CD8-positive, alpha-beta memory T cell (primary cell): Measurements from ENCODE around the gene OTOGL. TPM values are rescaled to one million over a fixed set of nuclear protein-coding genes. Genes with fewer than 3 reads are reported as not detected.
A peak's percentile ranks its signal among the peaks of the same experiment; 100 is the strongest.
"Not testable (repeated sequence)": the region's sequence is repeated elsewhere in the genome, so short reads cannot be mapped to it uniquely, and the experiment has no call there.

ENCODE experiments used
- CTCF ChIA-PET: fragments of 350-600 bp; sonication (Branson Sonifier 250); formaldehyde crosslinking; loops from one replicate; lab custom pipeline; 2021; ENCODE audit warnings: antibody characterized with exemption; lab: Charles Lee
- POLR2A ChIA-PET: fragments of 350-600 bp; sonication (Branson Sonifier 250); formaldehyde crosslinking; loops from one replicate; lab custom pipeline; 2021; ENCODE audit warnings: antibody characterized with exemption; lab: Charles Lee
- DNase-seq, 5 donors: peaks; one replicate each; pipeline versions ENCODE4 v3.0.0 to v3.0.0-alpha.2; 2020 to 2022; ENCODE audit warnings: mixed read lengths in 1 of 5
- H3K27ac ChIP-seq: one replicate; pipeline ENCODE4 v1.7.0; 2013; ENCODE audit warnings: low read depth, mild to moderate bottlenecking, low read length, moderate library complexity
- H3K27me3 ChIP-seq: 2 replicates; pipeline ENCODE4 v1.7.0; 2013; ENCODE audit warnings: low read length, mild to moderate bottlenecking; ENCODE audit not compliant: insufficient read depth, poor library complexity, severe bottlenecking
- H3K36me3 ChIP-seq: 2 replicates; pipeline ENCODE4 v1.7.0; 2013; ENCODE audit warnings: mild to moderate bottlenecking, low read length, moderate library complexity; ENCODE audit not compliant: insufficient read depth
- H3K4me1 ChIP-seq: 2 replicates; pipeline ENCODE4 v1.7.0; 2013; ENCODE audit warnings: mild to moderate bottlenecking, low read length, moderate library complexity; ENCODE audit not compliant: insufficient read depth
- H3K4me3 ChIP-seq: 2 replicates; pipeline ENCODE4 v1.7.0; 2013; ENCODE audit warnings: mild to moderate bottlenecking, low read length
- H3K9me3 ChIP-seq: 2 replicates; pipeline ENCODE4 v1.7.0; 2013; ENCODE audit warnings: mild to moderate bottlenecking, low read length
- H3K27ac Mint-ChIP-seq, 8 donors: one replicate each; pipeline ENCODE4 v1.8.0; 2020 to 2021; ENCODE audit warnings: mixed read lengths in 8 of 8, mild to moderate bottlenecking in 6 of 8, inconsistent platforms in 3 of 8, moderate library complexity in 3 of 8
- H3K27me3 Mint-ChIP-seq, 2 donors: one replicate each; pipeline ENCODE4 v1.8.0; 2020 to 2021; ENCODE audit warnings: mixed read lengths in 2 of 2, mild to moderate bottlenecking in 1 of 2, moderate library complexity in 1 of 2
- H3K36me3 Mint-ChIP-seq, 3 donors: one replicate each; pipeline ENCODE4 v1.8.0; 2020 to 2021; ENCODE audit warnings: mixed read lengths in 3 of 3, inconsistent platforms in 1 of 3, mild to moderate bottlenecking in 1 of 3
- H3K4me1 Mint-ChIP-seq, 3 donors: one replicate each; pipeline ENCODE4 v1.8.0; 2020 to 2021; ENCODE audit warnings: mixed read lengths in 3 of 3, inconsistent platforms in 1 of 3, mild to moderate bottlenecking in 1 of 3
- H3K4me3 Mint-ChIP-seq, 7 donors: one replicate each; pipeline ENCODE4 v1.8.0; 2020 to 2021; ENCODE audit warnings: mixed read lengths in 7 of 7, mild to moderate bottlenecking in 6 of 7, moderate library complexity in 4 of 7, inconsistent platforms in 2 of 7
- H3K9me3 Mint-ChIP-seq, 5 donors: one replicate each; pipeline ENCODE4 v1.8.0; 2020 to 2022; ENCODE audit warnings: mixed read lengths in 5 of 5, mild to moderate bottlenecking in 3 of 5, moderate library complexity in 2 of 5, inconsistent platforms in 1 of 5
- polyA plus RNA-seq: library from polyadenylated mRNA; unstranded; fragments of 300-500 nt; fragmentation: Illumina TruSeq; gene quantifications from one replicate; pipeline ENCODE4 v1.2.3, GENCODE V29; 2021
- total RNA-seq, 2 experiments: library from RNA; stranded (reverse); gene quantifications; one replicate each; pipeline ENCODE4 v1.2.3, GENCODE V29; 2021

The OTOGL gene
- total and polyA plus RNA-seq, 3 experiments from 2014 or later, result not detected

DNA sequence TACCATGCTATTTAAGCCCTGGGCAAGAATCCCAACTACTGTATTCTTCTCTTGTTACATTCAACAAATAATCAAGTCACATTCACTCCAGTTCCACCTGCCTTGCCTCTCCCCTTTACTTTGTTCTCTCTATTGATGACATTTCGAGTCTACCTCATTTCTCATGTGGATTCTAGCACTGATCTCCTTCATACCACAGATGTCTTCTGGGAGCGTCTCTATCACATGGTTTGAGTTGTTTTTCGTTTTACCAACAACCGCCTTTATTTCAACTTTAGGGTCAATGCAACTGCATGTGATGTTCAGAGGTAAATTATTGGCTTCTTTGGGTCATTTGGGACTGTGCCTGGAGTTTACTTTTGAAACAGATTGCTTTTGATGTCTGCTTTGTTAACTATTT is 40.7 kb downstream of the OTOGL start:
- ChIA-PET CTCF (no interaction called here), POLR2A (no interaction called here)
- no peaks in the 10 kb centered on the region for H3K36me3 Mint-ChIP-seq

DNA sequence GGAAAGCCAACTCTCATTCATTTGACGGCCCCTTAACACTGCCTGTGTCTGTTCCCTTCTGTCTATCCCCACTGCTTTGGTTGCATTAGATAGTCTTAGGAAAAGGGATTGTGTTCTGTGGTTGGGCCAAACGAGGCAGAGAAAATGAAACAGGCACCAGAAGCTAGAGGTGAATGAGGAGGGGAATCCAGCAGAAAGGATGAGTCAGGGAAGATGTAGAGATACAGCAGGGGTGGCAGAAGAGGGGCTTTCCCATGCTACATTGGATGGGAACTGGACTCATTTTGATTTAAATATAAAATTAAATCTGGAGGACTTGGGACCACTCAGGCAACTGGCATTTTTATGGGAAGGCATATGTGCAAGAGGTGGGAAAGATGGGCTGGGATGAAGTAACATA is 43.3 kb downstream of the OTOGL start:
- Histone ChIP-seq H3K36me3 (no peaks in the 10 kb centered on the region), H3K4me3 (no peak overlapping the region), H3K27ac (no peak overlapping the region), H3K4me1 (no peaks in the 10 kb centered on the region), H3K27me3 (no peaks in the 10 kb centered on the region), H3K9me3 (no peaks in the 10 kb centered on the region)
- Mint-ChIP-seq H3K36me3 (no peaks in the 10 kb centered on the region), H3K27me3 (peaks cover 5 to 6% of the 10 kb centered on the region in 2 donors), H3K9me3 (no peaks in the 10 kb centered on the region), H3K4me3 (no peak overlapping the region), H3K27ac (no peak overlapping the region), H3K4me1 (no peaks in the 10 kb centered on the region)
- DNase-seq, result no peak
- ChIA-PET CTCF (no interaction called here), POLR2A (no interaction called here)

More for the DNA sequence above, 40.7 kb downstream of the OTOGL start:
- no peaks in the 10 kb centered on the region for H3K4me1 ChIP-seq
- no peaks in the 10 kb centered on the region for H3K36me3 ChIP-seq
- no peak overlapping the region for H3K4me3 ChIP-seq
- peak overlapping the region in 1 of 8 donors; percentile 3 for H3K27ac Mint-ChIP-seq
- H3K9me3 ChIP-seq, result no peaks in the 10 kb centered on the region
- no peaks in the 10 kb centered on the region for H3K9me3 Mint-ChIP-seq
- no peaks in the 10 kb centered on the region for H3K4me1 Mint-ChIP-seq
- peaks cover 5 to 18% of the 10 kb centered on the region in 2 donors for H3K27me3 Mint-ChIP-seq
- no peak overlapping the region for H3K4me3 Mint-ChIP-seq
- no peak for DNase-seq
- no peak overlapping the region for H3K27ac ChIP-seq
- no peaks in the 10 kb centered on the region for H3K27me3 ChIP-seq

DNA sequence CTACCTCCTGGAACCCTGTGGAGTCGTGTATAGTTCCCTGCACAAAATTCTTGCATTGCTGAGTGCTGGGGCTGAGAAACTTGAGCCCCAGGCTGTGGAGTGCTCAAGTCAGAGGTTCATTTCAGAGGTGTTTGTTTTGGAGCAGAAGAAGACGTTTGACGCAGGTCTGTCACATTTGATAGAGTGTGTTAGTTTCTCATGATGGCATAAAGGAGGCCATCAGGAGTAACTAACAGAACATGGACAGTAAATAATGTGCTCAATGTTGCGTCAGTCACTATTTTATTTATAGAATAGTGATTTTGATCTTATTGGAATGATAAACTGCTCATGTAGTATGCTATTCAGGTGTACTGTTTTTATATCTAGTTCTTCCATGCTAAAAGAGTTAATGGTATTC is 44.2 kb downstream of the OTOGL start:
- Mint-ChIP-seq H3K9me3 (peaks cover 0 to 2% (median 0%) of the 10 kb centered on the region in 5 donors), H3K27me3 (peaks cover 5% of the 10 kb centered on the region in 2 donors), H3K4me3 (no peak overlapping the region), H3K27ac (no peak overlapping the region), H3K36me3 (no peaks in the 10 kb centered on the region), H3K4me1 (no peaks in the 10 kb centered on the region)
- no peaks in the 10 kb centered on the region for H3K4me1 ChIP-seq
- H3K27me3 ChIP-seq, result no peaks in the 10 kb centered on the region
- no peaks in the 10 kb centered on the region for H3K9me3 ChIP-seq
- ChIA-PET CTCF (no interaction called here), POLR2A (no interaction called here)
- no peak overlapping the region for H3K4me3 ChIP-seq
- no peak for DNase-seq
- H3K36me3 ChIP-seq, result no peaks in the 10 kb centered on the region
- H3K27ac ChIP-seq, result no peak overlapping the region

DNA sequence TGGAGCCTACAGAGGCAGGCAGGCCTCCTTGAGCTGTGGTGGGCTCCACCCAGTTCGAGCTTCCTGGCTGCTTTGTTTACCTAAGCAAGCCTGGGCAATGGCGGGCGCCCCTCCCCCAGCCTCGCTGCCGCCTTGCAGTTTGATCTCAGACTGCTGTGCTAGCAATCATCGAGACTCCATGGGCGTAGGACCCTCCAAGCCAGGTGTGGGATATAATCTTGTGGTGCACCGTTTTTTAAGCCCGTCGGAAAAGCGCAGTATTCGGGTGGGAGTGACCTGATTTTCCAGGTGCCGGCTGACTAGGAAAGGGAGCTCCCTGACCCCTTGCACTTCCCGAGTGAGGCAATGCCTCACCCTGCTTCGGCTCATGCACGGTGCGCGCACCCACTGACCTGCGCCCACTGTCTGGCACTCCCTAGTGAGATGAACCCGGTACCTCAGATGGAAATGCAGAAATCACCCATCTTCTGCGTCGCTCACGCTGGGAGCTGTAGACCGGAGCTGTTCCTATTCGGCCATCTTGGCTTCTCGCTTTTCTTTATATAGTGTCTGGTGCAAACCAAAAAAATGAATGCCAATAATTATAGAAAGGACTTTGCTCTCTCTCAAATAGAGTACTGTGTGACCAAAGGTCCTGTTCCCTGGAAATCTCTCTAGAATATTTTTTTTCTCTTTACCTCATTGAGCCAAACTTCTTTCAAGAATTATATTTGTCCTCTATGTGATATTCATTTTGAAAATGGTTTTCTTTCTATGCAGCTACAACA is 50.4 kb downstream of the OTOGL start:
- H3K4me1 ChIP-seq, POLR2A ChIA-PET, CTCF ChIA-PET, H3K4me3 Mint-ChIP-seq, H3K27ac ChIP-seq, H3K36me3 Mint-ChIP-seq, H3K36me3 ChIP-seq, H3K4me1 Mint-ChIP-seq, H3K4me3 ChIP-seq, H3K27ac Mint-ChIP-seq, DNase-seq, H3K9me3 ChIP-seq, H3K9me3 Mint-ChIP-seq, H3K27me3 ChIP-seq, H3K27me3 Mint-ChIP-seq: not testable (repeated sequence)

DNA sequence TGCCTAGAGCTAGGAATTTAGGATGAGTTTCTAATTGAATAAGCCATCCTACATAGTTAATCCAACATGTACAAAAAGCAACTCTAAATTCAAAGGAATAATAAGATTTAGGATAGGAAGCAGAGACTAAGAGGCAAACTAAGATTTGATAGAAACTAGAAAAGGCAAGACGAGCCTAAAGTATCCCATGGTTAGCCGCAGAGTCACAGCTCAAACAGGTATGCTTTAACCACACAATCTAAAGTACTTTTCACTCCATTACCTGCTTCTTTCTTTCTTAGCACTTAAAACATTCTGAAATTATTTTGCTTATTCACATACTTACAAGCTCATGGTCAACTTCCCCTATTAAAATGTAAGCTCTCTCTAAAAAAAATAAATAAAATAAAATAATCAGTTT is 51.8 kb downstream of the OTOGL start:
- no peak overlapping the region for H3K27ac ChIP-seq
- H3K36me3 ChIP-seq, result no peaks in the 10 kb centered on the region
- no peaks in the 10 kb centered on the region for H3K27me3 ChIP-seq
- no peak overlapping the region for H3K4me3 ChIP-seq
- DNase-seq, result no peak
- no peak overlapping the region for H3K27ac Mint-ChIP-seq
- H3K4me3 Mint-ChIP-seq, result no peak overlapping the region
- H3K4me1 Mint-ChIP-seq, result peaks cover 0 to 7% (median 3%) of the 10 kb centered on the region in 3 donors
- H3K27me3 Mint-ChIP-seq, result peaks cover 0 to 4% of the 10 kb centered on the region in 2 donors
- peaks cover 0 to 3% (median 0%) of the 10 kb centered on the region in 5 donors for H3K9me3 Mint-ChIP-seq
- peaks cover 0 to 4% (median 0%) of the 10 kb centered on the region in 3 donors for H3K36me3 Mint-ChIP-seq
- no peaks in the 10 kb centered on the region for H3K4me1 ChIP-seq
- POLR2A ChIA-PET, result no interaction called here
- no peaks in the 10 kb centered on the region for H3K9me3 ChIP-seq
- CTCF ChIA-PET, result no interaction called here

DNA sequence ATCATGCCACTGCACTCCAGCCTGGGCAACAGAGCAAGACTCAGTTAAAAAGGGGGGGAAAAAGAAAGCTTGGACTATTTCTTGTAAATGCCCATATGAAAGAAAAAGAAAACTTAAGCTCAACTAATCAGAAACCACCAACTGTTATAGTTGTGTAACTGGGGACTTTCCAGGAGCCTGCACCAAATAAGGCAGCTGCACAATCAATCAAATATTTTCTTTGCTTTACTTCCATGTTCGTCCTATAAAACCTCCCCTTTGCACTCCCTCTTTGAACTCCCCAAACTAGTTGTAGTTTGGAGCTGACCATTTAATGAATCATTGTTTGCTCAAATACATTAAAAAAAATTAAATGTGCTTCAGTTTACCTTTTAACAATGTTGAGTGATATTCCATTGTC is 54.9 kb downstream of the OTOGL start:
- Histone ChIP-seq H3K4me3 (no peak overlapping the region), H3K27me3 (no peaks in the 10 kb centered on the region), H3K4me1 (no peaks in the 10 kb centered on the region), H3K36me3 (no peaks in the 10 kb centered on the region), H3K9me3 (no peaks in the 10 kb centered on the region), H3K27ac (no peak overlapping the region)
- peaks cover 2 to 5% of the 10 kb centered on the region in 2 donors for H3K27me3 Mint-ChIP-seq
- H3K27ac Mint-ChIP-seq, result no peak overlapping the region
- H3K36me3 Mint-ChIP-seq, result peaks cover 0 to 4% (median 0%) of the 10 kb centered on the region in 3 donors
- POLR2A ChIA-PET, result no interaction called here
- CTCF ChIA-PET, result no interaction called here
- no peak for DNase-seq
- H3K4me3 Mint-ChIP-seq, result no peak overlapping the region
- peaks cover 0 to 2% (median 0%) of the 10 kb centered on the region in 5 donors for H3K9me3 Mint-ChIP-seq
- peaks cover 0 to 7% (median 3%) of the 10 kb centered on the region in 3 donors for H3K4me1 Mint-ChIP-seq

DNA sequence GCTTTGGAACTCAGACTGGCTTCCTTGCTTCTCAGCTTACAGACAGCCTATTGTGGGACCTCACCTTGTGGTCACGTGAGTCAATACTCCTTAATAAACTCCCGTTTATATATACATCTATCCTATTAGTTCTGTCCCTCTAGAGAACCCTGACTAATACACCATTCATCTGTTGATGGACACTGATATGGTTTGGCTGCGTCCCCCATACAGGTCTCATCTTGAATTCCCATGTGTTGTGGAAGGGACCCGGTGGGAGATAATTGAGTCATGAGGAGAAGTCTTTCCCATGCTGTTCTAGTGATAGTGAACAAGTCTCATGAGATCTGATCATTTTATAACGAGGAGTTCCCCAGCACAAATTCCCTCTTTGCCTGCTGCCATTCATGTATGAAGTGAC is 57.0 kb downstream of the OTOGL start:
- H3K27ac ChIP-seq, result no peak overlapping the region
- ChIA-PET POLR2A (no interaction called here), CTCF (no interaction called here)
- no peaks in the 10 kb centered on the region for H3K4me1 ChIP-seq
- no peaks in the 10 kb centered on the region for H3K36me3 ChIP-seq
- DNase-seq, result no peak
- H3K27me3 Mint-ChIP-seq, result peaks cover 2 to 19% of the 10 kb centered on the region in 2 donors
- H3K27me3 ChIP-seq, result no peaks in the 10 kb centered on the region
- H3K9me3 Mint-ChIP-seq, result peaks cover 0 to 2% (median 0%) of the 10 kb centered on the region in 5 donors
- H3K4me3 ChIP-seq, result no peak overlapping the region
- H3K4me3 Mint-ChIP-seq, result no peak overlapping the region
- peaks cover 0 to 4% (median 0%) of the 10 kb centered on the region in 3 donors for H3K36me3 Mint-ChIP-seq
- peaks cover 0 to 7% (median 3%) of the 10 kb centered on the region in 3 donors for H3K4me1 Mint-ChIP-seq
- no peaks in the 10 kb centered on the region for H3K9me3 ChIP-seq
- H3K27ac Mint-ChIP-seq, result no peak overlapping the region

DNA sequence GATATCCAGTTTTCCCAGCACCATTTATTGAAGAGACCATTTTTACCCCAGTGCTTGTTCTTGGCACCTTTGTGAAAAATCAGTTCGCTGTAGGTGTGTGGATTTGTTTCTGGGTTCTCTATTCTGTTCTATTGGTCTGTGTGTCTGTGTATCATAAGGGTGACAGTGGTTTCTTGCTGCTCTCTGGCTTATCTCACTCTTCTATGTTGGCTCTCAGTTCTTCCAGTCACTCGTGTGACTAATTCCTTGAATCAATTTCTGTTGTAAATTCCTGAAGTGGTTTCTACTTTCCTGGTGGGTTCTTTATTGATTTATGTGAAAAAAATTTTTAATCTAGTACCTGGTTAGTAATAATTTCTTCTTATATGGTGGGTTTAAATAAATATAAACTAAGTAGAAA is 58.3 kb downstream of the OTOGL start:
- ChIA-PET CTCF (no interaction called here), POLR2A (no interaction called here)
- no peaks in the 10 kb centered on the region for H3K4me1 ChIP-seq
- no peaks in the 10 kb centered on the region for H3K9me3 ChIP-seq
- Mint-ChIP-seq H3K4me1 (peaks cover 0 to 7% (median 3%) of the 10 kb centered on the region in 3 donors), H3K4me3 (no peak overlapping the region), H3K27me3 (peaks cover 2 to 19% of the 10 kb centered on the region in 2 donors), H3K9me3 (no peaks in the 10 kb centered on the region), H3K36me3 (no peaks in the 10 kb centered on the region), H3K27ac (no peak overlapping the region)
- H3K27me3 ChIP-seq, result no peaks in the 10 kb centered on the region
- no peak overlapping the region for H3K4me3 ChIP-seq
- DNase-seq, result no peak
- no peak overlapping the region for H3K27ac ChIP-seq
- no peaks in the 10 kb centered on the region for H3K36me3 ChIP-seq
